Activated T-cell treated with anti-CD3 and anti-CD28 coated beads, Interleukin-2, amount 50 U/mL, for 4 hours (primary cell): ENCODE data around the gene MDP1. TPM values are rescaled to one million over a fixed set of nuclear protein-coding genes. Genes with fewer than 3 reads are reported as not detected.
A peak's percentile ranks its signal among the peaks of the same experiment; 100 is the strongest.

Source experiments
- ATAC-seq, 2 donors: fragments of 200-7000 bp; cut with Tn5 transposase; one replicate each; pipeline ENCODE4 v1.10.0; 2021
- DNase-seq: peaks from one replicate; pipeline ENCODE4 v3.0.0-alpha.2; 2020
- H3K27me3 Mint-ChIP-seq: one replicate; pipeline ENCODE4 v1.8.0; 2021; ENCODE audit warnings: low read depth, mixed read lengths
- H3K36me3 Mint-ChIP-seq: one replicate; pipeline ENCODE4 v1.8.0; 2022; ENCODE audit warnings: mixed read lengths; ENCODE audit not compliant: insufficient read depth
- H3K4me1 Mint-ChIP-seq: one replicate; pipeline ENCODE4 v1.8.0; 2021; ENCODE audit warnings: low read depth, mixed read lengths
- H3K4me3 Mint-ChIP-seq: one replicate; pipeline ENCODE4 v1.8.0; 2021; ENCODE audit warnings: mild to moderate bottlenecking, moderate library complexity, mixed read lengths
- H3K9me3 Mint-ChIP-seq: one replicate; pipeline ENCODE4 v1.8.0; 2021; ENCODE audit warnings: mixed read lengths
- total RNA-seq, 3 donors: library from RNA; stranded (reverse); gene quantifications; one replicate each; pipeline ENCODE4 v1.2.1, GENCODE V29; 2021

The MDP1 gene
- total RNA-seq, 3 donors from 2014 or later = 16.3 to 19.5 (median 18.4) TPM

DNA sequence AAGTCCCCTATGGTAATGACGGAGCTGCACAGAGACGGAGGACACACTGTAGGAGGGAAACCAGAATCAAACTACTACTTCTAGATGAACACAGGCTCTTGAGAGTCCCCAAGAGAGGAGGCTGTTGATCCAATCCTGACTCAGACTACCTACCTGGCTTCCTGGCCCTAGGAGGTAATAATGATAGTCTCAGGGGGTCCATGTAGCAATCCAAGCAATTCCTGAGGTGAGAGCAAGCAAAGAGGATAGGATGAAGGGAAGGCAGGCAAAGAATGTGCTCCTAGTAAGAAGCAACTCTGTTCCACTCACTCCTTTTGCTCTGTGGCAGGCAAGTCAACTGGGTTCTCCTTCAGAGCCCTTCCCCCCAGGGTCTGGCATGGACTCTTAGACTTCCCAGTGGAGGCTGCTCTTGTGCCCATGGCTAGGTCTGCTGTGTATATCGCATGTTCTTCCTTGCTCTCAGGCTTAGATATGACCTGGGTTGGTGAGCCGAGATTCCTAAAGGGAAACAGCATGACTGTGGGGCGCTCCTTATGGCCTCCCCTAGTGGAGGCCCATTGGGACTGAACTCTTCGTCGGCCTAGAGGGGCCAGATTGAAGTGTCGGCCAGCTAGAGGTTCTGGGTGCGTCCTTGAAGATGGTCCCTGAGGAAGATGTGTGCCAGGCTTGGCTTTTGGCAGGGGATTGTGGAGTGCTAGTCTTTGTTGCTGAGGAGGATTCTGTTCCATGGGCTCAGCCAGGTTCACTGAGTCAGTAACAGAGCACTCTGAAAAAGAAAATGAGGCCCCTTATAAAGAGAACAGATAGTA, 24.4 kb upstream of the MDP1 start:
- H3K9me3 Mint-ChIP-seq = no peaks in the 10 kb centered on the region
- peaks cover 69% of the 10 kb centered on the region for H3K4me1 Mint-ChIP-seq
- peaks cover 48% of the 10 kb centered on the region for H3K36me3 Mint-ChIP-seq
- H3K4me3 Mint-ChIP-seq = peak overlapping the region; percentile 97
- no peaks in the 10 kb centered on the region for H3K27me3 Mint-ChIP-seq
- no peak for ATAC-seq
- DNase-seq = no peak

DNA sequence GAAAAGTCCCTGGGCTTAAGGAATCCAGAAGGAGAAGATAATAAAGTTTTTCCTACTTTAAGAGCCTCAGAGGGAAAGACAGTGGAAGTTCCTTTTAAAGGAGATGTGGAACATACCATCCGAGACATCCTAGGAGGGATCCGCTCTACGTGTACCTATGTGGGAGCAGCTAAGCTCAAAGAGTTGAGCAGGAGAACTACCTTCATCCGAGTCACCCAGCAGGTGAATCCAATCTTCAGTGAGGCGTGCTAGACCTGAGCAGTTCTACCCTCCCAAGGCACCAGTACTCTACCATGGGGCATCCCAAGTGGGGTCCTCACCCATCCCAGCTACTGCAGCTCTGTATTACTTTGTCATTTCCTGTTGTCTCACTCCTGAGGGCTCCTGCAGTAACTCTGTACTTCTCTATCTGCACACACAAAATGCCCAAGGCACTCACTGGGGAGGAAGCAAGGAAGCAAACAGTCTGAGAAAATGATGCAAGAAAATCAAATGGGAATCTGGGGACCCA, 22.7 kb upstream of the MDP1 start:
- H3K9me3 Mint-ChIP-seq = no peaks in the 10 kb centered on the region
- H3K36me3 Mint-ChIP-seq = peaks cover 53% of the 10 kb centered on the region
- H3K4me3 Mint-ChIP-seq = no peak overlapping the region
- H3K27me3 Mint-ChIP-seq = no peaks in the 10 kb centered on the region
- peaks cover 76% of the 10 kb centered on the region for H3K4me1 Mint-ChIP-seq
- no peak for DNase-seq
- ATAC-seq = no peak

DNA sequence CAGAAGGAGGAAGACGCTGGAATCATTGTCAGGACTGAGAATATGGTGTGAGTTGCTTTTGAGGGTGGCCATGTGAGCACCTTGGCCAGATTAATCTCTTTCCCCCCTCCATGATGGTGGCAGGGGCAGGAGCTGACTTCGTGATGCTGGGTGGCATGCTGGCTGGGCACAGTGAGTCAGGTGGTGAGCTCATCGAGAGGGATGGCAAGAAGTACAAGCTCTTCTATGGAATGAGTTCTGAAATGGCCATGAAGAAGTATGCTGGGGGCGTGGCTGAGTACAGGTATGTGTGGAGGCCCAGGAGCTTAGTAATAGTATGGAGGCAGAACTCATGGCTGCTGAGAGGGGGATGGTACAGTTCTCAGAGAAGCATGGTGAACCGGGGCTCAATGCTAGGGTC, 22.3 kb upstream of the MDP1 start:
- H3K4me3 Mint-ChIP-seq = no peak overlapping the region
- no peaks in the 10 kb centered on the region for H3K27me3 Mint-ChIP-seq
- ATAC-seq (no peak), DNase-seq (peak; percentile 36)
- H3K9me3 Mint-ChIP-seq = no peaks in the 10 kb centered on the region
- peaks cover 76% of the 10 kb centered on the region for H3K4me1 Mint-ChIP-seq
- H3K36me3 Mint-ChIP-seq = peaks cover 53% of the 10 kb centered on the region

DNA sequence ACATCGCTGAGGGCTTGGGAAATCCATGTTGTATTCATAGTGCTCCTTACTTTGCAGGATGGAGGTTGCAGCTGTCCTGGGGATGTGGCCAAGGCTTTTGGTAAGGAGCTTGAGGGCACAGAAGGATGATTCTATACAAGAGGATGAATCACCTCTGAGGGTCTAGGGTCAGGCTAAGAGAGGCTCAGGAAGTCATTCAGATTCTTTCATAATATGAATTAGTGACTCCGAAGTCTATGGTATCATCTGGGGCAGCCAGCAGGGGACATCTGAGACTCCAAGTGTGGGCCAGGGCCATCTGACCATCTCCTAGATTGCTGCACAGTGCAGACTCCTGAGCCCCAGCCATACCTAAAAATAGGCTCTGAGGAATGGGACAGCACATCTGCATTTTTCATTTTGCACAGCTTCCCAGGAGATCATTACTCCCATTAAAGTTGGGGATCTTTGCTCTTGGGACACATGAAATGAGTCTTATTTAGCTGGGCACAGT, 21.6 kb upstream of the MDP1 start:
- ATAC-seq (no peak), DNase-seq (no peak)
- Mint-ChIP-seq H3K4me1 (peaks cover 74% of the 10 kb centered on the region), H3K9me3 (no peaks in the 10 kb centered on the region), H3K4me3 (no peak overlapping the region), H3K27me3 (no peaks in the 10 kb centered on the region), H3K36me3 (peaks cover 53% of the 10 kb centered on the region)

DNA sequence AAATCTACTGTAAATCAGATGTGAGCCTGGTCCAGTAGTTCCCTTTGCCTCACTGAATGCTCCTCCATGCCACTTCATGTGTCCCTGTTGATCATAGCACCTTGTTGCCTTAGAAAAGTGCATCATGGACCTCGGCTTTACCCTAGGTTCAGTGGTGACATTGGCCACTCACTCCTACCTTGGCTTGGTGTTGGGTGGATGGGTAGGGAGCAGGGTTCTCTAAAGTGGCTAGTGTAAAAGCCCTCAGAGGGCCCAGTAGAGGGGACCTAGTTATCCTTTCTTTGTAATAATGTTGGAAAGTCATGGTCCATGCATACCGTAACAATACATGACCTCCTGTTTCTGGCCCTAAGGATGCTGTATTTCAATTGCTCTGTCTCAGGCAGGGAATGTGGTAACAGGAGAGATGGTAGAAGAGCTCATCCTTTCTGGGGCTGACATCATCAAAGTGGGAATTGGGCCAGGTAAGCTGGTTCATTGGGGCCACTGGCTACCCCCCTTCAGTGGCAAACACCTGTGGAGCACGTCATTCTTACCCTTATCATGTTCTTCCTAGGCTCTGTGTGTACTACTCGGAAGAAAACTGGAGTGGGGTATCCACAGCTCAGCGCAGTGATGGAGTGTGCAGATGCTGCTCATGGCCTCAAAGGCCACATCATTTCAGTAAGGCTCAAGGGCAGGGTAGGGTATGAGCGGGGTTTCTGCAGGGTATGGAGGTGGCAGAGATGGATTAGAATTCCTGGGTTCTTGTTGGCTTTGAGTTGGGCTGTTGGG, 21.0 kb upstream of the MDP1 start:
- ATAC-seq (no peak), DNase-seq (no peak)
- H3K36me3 Mint-ChIP-seq = peaks cover 53% of the 10 kb centered on the region
- H3K4me1 Mint-ChIP-seq = peaks cover 72% of the 10 kb centered on the region
- H3K9me3 Mint-ChIP-seq = no peaks in the 10 kb centered on the region
- no peak overlapping the region for H3K4me3 Mint-ChIP-seq
- H3K27me3 Mint-ChIP-seq = no peaks in the 10 kb centered on the region

DNA sequence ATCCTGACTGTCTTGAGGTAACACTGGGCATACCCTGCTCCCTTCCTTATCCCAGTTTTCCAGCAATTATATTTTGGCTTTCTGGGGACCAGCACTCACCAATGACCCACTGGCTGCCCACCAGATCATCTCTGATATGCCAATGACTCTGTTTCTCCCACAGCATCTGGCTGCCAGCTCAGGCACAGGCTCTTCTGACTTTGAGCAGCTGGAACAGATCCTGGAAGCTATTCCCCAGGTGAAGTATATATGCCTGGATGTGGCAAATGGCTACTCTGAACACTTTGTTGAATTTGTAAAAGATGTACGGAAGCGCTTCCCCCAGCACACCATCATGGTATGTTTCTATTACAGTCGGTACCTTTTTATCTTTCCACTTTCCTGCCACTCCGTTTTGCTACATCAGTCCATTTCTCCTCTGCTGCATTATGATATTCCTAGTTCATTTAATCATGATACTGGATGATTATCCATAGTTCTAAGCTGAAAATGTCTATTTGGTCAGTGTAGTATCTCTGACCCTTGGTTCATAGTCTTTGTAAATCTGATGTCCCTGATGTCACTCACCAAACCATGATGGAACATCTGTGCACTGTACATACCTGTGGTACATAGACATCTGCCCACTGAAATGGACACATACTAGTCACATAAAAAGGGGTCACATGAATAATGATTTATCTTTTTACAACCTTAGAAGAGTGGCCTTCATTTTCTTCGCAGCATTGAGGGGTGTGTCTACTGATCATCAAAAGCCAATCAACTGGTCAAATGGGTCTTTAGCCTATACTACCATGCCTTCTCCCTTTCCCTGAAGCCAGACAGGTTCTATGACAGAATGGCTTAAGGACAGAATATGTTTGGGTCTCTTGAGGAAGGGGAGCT, 20.2 kb upstream of the MDP1 start:
- no peak for DNase-seq
- Mint-ChIP-seq H3K4me1 (peaks cover 74% of the 10 kb centered on the region), H3K4me3 (no peak overlapping the region), H3K9me3 (no peaks in the 10 kb centered on the region), H3K36me3 (peaks cover 53% of the 10 kb centered on the region), H3K27me3 (no peaks in the 10 kb centered on the region)
- ATAC-seq = no peak

DNA sequence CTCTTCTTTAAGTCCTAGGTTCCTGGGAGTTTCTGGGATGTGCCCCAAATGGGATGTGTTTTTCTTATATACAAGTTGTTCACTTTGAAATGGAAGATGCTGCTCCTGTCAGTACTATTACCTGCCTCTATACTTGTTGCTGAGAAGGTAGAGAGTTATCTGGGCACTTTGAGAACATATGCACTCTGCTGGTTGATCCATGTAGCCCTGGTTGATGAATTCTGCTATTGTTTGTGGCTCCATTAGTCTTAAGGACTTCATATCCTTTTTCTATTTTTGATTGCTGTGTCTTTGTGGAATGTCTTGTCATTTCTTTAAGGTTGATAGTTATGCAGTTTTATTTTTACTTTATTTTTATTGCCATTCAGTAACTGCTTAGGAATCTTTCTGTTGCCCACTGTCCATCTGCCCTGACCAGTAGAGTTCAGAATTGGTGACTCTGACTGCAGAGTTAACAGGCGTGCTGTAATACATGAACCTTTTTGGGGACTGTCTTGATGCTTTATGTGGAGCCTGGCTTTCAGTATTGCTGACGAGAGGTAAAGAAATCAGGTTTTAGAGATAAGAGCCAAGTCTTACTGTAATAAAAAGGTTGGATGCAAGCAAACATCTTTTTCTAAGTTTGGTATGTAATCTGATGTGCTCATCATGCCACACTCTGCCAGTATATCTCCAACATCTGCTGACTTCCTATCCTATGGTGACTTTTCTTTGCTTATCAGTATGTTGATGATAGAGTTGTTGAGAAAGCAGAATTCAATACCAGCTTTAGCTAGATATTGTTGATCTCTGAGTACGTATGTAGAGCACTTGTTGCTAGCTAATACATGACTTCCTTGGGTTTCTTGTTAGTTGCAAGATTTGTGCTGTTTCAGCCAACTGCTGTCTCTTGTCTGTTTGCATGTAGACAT, 18.5 kb upstream of the MDP1 start:
- peaks cover 60% of the 10 kb centered on the region for H3K4me1 Mint-ChIP-seq
- H3K4me3 Mint-ChIP-seq = peak overlapping the region; percentile 66
- DNase-seq (no peak), ATAC-seq (no peak)
- H3K9me3 Mint-ChIP-seq = no peaks in the 10 kb centered on the region
- no peaks in the 10 kb centered on the region for H3K27me3 Mint-ChIP-seq
- H3K36me3 Mint-ChIP-seq = peaks cover 43% of the 10 kb centered on the region

DNA sequence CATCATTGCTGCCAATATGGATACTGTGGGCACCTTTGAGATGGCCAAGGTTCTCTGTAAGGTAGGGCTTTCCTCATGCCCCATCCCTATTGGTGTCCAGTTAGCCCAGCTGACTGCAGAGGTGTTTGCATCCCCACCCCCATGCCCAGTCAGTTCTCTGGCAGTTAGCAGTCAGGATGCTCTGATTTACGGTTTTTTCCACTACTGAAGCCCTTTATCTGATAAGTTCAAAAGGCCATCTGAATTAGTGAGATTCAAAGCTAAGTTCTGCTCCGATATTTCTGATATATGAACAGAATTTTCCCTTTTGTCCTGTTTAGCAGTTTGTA, 17.6 kb upstream of the MDP1 start:
- Mint-ChIP-seq H3K36me3 (peaks cover 37% of the 10 kb centered on the region), H3K27me3 (no peaks in the 10 kb centered on the region), H3K4me3 (peak overlapping the region; percentile 93), H3K4me1 (peaks cover 54% of the 10 kb centered on the region), H3K9me3 (no peaks in the 10 kb centered on the region)
- ATAC-seq (no peak), DNase-seq (no peak)

DNA sequence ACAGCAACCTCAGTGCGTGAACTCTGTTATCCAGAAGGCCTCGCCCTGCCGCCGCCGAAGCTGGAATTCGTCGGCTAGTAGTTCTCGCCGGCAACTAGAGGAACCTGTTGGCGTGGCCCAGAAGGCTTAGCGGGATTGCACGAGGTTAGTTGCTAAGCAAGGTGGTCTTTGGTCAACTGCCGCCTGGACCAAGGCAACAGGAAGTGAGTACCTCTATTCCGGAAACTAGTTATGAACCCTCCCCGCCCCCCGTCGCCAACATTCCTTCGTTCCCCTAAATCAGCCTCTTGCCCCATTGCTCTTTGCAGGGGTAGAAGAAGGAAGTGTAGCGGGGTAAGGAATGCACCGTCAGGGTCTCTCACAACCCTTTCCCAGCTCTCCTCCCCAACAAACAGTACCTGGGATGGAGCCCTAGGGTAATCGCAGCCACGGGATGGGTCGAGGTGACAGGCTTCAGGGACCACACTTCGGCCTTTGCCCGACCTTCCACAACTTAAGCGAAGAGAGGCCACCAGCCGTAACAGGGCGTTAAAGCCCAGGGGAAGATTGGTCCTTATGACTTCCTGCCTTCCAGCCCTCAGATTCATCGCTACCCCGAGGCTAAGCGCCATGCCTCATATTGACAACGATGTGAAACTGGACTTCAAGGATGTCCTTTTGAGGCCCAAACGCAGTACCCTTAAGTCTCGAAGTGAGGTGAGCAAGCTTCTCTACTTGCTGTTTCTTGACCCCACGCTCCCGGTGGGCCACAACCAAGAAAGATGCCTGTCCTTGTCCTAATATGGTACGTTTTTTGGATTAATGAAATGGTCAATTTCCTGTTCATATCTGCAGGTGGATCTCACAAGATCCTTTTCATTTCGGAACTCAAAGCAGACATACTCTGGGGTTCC, 17.0 kb upstream of the MDP1 start, which contains the start of gene GMPR2:
TSS of gene GMPR2 (plus strand) at position 285 of the 893 bp plus-strand sequence. CDS start at position 610, 325 bp downstream.
- H3K36me3 Mint-ChIP-seq = peaks cover 31% of the 10 kb centered on the region
- peaks cover 48% of the 10 kb centered on the region for H3K4me1 Mint-ChIP-seq
- peak within 1 kb of the TSS; percentile 93 for H3K4me3 Mint-ChIP-seq
- H3K9me3 Mint-ChIP-seq = no peaks in the 10 kb centered on the region
- DNase-seq (no peak), ATAC-seq (peak; percentile 44)
- no peaks in the 10 kb centered on the region for H3K27me3 Mint-ChIP-seq

DNA sequence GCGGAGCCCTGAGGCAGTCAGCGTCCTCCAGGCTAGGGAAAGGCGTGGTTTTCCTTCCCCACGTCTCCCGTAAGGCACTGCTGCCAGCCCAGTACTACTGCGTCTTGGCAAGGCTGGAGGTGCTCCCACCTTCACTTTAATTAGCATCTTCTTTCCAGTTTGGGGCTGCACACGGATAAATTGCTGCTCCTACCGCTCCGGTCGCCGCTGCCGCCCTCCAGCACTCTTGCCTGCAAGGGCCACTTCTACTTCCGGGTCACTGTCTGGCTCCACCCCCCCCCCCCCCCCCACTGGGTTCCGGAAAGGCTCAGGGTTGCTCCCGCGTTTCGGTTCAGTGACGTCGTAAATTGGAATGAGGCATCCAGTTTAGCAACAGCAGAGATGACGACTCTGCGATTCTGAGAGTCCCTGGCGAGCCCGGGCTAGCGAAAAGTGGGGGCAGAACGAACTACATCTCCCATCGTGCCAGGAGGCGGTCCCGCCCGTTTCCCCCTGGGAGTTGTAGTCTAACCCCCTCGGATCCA, 16.3 kb upstream of the MDP1 start, which contains the start of gene NEDD8:
TSS of gene NEDD8 (minus strand) at position 247 of the 524 bp plus-strand sequence. CDS start at position 147, 100 bp downstream.
- DNase-seq (peak; percentile 81), ATAC-seq (peak; percentile 95)
- Mint-ChIP-seq H3K36me3 (peaks cover 28% of the 10 kb centered on the region), H3K9me3 (no peaks in the 10 kb centered on the region), H3K4me3 (peak within 1 kb of the TSS; percentile 93), H3K4me1 (peaks cover 45% of the 10 kb centered on the region), H3K27me3 (no peaks in the 10 kb centered on the region)

DNA sequence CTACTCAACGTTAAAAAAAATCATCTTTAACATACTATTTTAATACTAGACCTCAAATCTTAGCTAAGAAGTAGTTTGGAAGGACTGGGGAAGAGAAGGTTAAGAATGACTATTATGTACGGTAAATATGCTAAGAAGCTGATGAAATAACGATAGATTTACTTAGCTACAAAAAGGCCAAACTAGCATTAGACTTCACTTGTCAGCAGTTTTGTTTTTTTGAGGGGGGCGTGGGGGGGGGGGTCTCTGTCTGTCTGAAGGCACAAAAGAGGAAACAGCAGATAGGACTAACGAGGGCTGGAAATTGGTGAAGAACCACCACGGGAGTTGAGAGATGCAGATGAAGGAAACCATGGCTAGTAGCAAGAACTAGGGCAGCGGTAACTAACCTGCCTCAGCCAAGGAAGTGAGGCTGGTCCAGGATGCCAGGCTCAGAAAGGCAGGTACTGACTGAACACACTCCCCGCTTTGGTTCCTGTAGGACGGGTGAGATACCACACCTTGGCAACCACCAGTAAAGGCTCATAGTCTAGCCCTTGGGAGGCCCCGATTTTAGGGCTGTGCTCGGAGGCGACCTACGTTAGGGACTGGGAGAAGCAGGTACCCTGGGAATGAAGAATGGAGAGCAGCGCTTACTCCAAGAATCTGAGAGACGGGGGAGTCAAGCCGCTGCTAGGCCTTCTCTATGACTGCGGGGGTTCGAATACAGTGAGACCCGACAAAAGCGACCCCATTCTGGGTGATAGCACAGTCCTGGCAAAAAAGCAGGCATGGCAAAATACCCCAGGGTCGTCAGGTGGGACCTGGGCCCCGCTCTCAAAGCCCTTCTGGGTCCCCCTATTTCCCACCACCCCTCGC, 15.6 kb upstream of the MDP1 start:
- no peak for DNase-seq
- Mint-ChIP-seq H3K36me3 (peaks cover 23% of the 10 kb centered on the region), H3K9me3 (no peaks in the 10 kb centered on the region), H3K27me3 (no peaks in the 10 kb centered on the region), H3K4me1 (peaks cover 47% of the 10 kb centered on the region), H3K4me3 (peak overlapping the region; percentile 93)
- peak; percentile 7 to 15 for ATAC-seq
